GM12873 (cell line): ENCODE measurements around the gene CHRND.

Experiments
- TF ChIP-seq, protein P1 (sequence below): IDR thresholded peaks from 2 replicates; pipeline ENCODE4 v1.5.1; 2012; ENCODE audit warnings: low read depth, mild to moderate bottlenecking, moderate library complexity, low read length, control low read depth; ENCODE audit not compliant: insufficient read depth; ENCODE audit errors: missing control alignments

CHRND gene

DNA sequence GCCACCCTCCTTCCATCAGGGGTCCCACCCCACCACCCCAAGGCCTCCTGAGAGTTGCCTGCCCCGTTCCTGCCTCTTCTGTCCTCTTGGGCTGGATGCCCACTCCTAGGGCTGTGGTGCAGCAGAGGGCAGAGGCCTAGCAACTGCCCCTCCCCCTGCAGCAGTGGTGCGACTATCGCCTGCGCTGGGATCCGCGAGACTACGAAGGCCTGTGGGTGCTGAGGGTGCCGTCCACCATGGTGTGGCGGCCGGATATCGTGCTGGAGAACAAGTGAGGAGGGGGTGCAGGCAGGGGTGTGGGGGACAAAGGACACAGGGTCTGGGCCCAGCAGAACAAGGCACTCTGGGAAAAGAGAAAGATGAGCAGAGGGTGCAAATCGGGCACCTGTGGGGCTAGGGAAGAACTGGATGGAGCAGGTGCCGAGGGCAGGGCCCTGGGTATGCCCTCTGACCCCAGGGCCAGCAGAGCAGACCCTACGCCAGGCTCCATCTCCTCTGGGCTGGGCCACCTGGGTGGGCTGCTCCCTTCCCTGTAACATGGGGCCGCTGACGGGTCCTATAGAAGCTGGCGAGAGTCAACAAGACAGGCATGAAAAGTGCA, 14.6 kb downstream of the CHRND start:
- TF ChIP-seq, protein P1, sequence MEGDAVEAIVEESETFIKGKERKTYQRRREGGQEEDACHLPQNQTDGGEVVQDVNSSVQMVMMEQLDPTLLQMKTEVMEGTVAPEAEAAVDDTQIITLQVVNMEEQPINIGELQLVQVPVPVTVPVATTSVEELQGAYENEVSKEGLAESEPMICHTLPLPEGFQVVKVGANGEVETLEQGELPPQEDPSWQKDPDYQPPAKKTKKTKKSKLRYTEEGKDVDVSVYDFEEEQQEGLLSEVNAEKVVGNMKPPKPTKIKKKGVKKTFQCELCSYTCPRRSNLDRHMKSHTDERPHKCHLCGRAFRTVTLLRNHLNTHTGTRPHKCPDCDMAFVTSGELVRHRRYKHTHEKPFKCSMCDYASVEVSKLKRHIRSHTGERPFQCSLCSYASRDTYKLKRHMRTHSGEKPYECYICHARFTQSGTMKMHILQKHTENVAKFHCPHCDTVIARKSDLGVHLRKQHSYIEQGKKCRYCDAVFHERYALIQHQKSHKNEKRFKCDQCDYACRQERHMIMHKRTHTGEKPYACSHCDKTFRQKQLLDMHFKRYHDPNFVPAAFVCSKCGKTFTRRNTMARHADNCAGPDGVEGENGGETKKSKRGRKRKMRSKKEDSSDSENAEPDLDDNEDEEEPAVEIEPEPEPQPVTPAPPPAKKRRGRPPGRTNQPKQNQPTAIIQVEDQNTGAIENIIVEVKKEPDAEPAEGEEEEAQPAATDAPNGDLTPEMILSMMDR: no peak

DNA sequence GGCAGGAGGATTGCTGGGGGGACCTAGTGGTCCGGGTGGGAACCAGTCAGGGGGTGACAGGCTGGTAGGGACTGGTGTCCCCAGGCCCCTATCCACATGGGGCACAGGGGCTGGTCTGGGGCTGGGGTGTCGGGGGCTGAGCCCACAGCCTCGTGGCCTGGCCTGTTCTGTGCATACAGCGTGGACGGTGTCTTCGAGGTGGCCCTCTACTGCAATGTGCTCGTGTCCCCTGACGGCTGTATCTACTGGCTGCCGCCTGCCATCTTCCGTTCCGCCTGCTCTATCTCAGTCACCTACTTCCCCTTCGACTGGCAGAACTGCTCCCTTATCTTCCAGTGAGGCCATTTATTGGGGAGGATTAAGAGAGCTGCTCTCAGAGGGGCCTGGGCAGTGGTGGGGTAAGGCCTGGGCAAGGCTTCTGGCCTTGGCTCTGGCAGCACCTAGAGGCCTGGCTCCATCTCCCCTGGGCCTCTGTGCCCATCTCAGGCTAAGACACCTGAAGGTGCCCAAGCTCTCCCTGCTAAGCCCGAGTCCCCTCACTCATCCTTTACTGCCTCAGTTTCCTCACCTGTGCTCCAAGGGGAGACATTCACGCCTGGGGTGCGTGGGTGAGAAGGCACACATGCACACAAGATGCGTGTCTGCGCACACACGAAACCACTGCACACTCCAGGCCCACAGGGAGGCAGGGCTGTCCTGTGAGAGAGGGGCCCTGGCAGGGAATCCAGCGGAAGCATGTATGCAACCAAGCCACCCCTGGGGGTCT, 15.4 kb downstream of the CHRND start:
- TF ChIP-seq, protein P1: no peak

DNA sequence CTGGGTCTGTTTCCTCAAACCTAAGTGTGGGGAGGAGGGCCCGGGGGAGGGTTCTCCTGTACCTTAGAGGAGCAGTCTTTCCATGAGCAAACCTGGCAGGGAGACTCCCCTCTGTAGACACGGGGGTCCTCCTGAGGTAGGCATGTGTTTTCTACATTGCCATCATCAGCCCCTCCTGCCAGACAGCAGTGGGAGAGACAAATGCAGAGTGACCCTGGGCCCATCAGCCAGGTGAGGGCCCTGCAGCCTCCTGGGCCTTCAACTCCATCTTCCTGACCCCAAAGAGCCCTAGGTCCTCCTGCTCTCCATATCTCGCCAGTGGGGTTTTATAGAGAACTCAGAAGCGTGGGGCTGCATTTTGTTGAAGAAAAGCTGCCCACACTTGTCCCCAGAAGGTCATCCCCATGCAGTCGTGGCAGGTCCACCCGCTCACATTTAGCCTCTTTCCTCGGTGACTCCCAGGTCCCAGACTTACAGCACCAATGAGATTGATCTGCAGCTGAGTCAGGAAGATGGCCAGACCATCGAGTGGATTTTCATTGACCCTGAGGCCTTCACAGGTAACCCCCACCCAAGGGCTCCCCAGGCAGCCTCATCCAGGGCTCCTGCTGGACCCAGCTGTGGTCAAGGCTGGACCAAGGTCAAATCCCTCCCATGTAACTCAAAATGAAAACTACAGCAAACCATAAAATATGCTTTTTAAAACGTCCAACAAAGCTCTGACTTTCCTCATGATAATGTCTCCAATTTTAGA, 16.2 kb downstream of the CHRND start:
- TF ChIP-seq, protein P1: no peak

DNA sequence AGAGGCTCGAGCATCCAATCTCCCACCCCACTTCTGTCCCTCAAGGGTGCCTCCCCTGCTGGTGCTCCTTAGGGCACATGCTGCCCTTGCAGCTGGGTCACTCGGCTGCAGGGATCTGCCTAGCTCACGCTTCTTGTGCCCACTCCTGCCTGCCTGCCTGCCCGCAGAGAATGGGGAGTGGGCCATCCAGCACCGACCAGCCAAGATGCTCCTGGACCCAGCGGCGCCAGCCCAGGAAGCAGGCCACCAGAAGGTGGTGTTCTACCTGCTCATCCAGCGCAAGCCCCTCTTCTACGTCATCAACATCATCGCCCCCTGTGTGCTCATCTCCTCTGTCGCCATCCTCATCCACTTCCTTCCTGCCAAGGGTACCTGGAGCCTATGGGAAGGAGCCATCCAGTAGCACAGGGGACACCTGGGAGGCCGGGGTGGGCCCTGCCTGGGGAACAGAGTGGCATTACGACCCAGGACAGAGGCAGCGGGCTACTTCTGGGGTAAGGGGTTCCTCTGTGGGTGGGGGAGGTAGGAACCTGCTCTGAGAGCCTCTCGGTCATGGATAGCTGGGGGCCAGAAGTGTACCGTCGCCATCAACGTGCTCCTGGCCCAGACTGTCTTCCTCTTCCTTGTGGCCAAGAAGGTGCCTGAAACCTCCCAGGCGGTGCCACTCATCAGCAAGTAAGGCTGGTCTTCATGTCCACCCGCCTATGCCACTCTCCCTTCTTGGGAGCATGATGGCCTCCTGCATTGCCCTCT, 16.9 kb downstream of the CHRND start:
- TF ChIP-seq, protein P1: no peak

DNA sequence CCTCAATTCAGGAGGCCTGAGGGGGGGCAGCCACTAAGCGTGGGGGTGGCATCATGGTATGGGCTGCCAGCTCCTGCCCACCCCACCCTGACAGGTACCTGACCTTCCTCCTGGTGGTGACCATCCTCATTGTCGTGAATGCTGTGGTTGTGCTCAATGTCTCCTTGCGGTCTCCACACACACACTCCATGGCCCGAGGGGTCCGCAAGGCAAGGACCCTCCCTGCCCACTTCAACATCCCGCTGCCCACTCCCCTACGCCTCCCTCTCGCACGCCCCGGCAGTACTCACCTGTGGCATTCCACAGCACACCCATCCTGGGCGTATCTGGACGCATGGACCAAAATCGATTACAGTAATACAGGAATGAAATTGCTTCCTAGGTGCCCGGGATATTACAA, 17.5 kb downstream of the CHRND start:
- TF ChIP-seq, protein P1: no peak

DNA sequence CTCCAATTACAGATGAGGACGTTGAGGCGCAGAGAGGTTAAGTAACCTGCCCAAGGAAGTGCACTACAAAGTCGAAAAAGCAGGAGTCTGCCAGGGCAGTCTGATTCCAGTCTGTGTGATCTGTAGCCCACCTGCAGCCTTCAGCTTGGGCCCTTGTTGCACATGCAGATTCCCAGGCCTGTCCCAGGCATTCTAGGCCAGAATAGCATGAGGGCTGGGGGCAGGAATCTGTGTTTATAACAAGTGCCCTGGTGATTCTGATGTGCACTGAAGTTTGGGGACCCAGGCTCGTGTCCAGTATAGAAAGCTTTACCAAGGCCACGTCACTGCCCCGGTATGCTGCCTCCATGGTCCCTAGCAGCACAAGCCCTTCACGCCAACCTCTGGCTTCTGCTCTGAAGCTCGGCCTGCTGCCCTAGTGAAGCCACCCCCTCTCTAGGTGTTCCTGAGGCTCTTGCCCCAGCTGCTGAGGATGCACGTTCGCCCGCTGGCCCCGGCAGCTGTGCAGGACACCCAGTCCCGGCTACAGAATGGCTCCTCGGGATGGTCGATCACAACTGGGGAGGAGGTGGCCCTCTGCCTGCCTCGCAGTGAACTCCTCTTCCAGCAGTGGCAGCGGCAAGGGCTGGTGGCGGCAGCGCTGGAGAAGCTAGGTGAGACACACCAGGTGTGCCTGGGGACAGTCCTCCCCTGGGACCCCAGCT, 18.1 kb downstream of the CHRND start:
- TF ChIP-seq, protein P1: no peak

DNA sequence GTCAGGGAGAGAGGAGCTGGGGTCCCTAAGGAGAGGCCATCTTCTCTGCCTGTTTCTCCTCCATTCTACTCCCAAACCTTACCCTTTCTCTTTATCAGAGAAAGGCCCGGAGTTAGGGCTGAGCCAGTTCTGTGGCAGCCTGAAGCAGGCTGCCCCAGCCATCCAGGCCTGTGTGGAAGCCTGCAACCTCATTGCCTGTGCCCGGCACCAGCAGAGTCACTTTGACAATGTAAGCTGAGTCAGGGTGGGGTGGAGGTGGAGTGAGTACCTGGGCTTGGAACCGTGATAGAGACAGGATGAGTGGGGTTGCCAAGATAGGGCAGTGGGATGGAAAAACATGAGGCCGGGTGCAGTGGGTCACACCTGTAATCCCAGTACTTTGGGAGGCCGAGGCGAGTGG, 18.7 kb downstream of the CHRND start:
- TF ChIP-seq, protein P1: no peak
